NT2/D1 (cell line): ENCODE data around the gene PGAM5.

Experiments
- SUZ12 ChIP-seq: IDR thresholded peaks from 2 replicates; pipeline ENCODE4 v1.6.1; 2011; ENCODE audit not compliant: insufficient read length, insufficient read depth; ENCODE audit errors: extremely low read depth
- YY1 ChIP-seq: IDR thresholded peaks from 2 replicates; pipeline ENCODE4 v1.6.1; 2011; ENCODE audit not compliant: insufficient read length, insufficient read depth
- ZNF274 ChIP-seq: IDR thresholded peaks from 2 replicates; pipeline ENCODE4 v1.6.1; 2011; ENCODE audit warnings: mild to moderate bottlenecking, low read depth, low read length

DNA sequence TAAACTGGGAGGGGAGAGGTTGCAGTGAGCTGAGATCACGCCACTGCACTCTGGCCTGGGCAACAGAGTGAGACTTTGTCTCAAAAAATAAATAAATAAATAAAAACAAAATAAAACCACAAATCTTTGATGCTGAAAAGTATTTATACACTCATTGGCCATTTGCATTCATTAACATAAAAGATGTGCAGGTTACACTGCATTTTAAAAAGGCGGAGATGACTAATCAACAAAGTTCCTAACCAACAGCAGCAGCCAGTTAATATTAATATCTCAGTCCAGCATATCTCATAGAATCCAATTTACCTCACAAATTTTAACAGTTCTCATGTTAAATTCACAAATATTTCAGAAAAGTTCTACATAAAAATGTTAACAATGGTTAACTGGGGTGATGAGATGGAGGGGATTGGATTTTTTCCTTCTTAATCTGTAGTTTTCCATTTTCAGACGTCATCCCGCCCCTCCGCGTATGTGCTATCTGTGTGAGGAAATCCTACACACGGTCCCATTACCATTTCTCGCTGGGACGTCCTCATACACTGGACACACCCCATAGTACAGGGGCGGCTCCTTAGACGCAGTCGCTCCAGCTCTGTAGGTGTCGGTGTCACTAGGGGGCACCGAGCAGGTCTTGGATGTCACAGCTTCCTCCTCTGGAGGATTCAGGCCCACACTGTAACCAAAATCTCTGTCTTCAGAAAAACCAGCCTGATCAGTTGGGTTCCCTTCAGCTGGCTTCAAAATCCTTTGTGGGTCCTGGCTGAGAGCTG, 43.7 kb downstream of the PGAM5 start:
- TF ChIP-seq SUZ12 (no peak), YY1 (no peak), ZNF274 (no peak)
